K562 (cell line): ENCODE data around the gene P2RY11. TPM values are rescaled to one million over a fixed set of nuclear protein-coding genes. Genes with fewer than 3 reads are reported as not detected.

Experiments
- ATF1 ChIP-seq, 2 experiments: fragments of 450-650 bp in 1 of 2; IDR thresholded peaks; 2 replicates each; pipeline ENCODE4 v1.6.1; 2016; ENCODE audit warnings: missing compliant biosample characterization in 1 of 2, missing genetic modification characterization in 1 of 2
- C11orf30 ChIP-seq: fragments of 450-650 bp; IDR thresholded peaks from 2 replicates; pipeline ENCODE4 v1.6.1; 2016; ENCODE audit warnings: low read depth, mild to moderate bottlenecking
- ELF2 ChIP-seq: fragments of 250-450 bp; sonication (Bioruptor Pico); IDR thresholded peaks from 2 replicates; pipeline ENCODE4 v1.5.0; 2021; ENCODE audit warnings: mild to moderate bottlenecking
- EWSR1 ChIP-seq: fragments of 450-650 bp; IDR thresholded peaks from 2 replicates; pipeline ENCODE4 v1.6.1; 2018; ENCODE audit warnings: borderline replicate concordance, mild to moderate bottlenecking, low read depth, moderate library complexity; ENCODE audit not compliant: partially characterized antibody
- HMGN3 ChIP-seq: IDR thresholded peaks from 2 replicates; pipeline ENCODE4 v1.6.1; 2011; ENCODE audit warnings: borderline replicate concordance, low read depth, mild to moderate bottlenecking, mixed read lengths, low read length; ENCODE audit not compliant: insufficient read length; ENCODE audit errors: extremely low read depth
- HNRNPK ChIP-seq: fragments of 200-400 bp; formaldehyde crosslinking; IDR thresholded peaks from one replicate; pipeline ENCODE4 v1.6.1; 2018; ENCODE audit warnings: mild to moderate bottlenecking, low read depth, low read length; ENCODE audit not compliant: poor library complexity, severe bottlenecking
- KLF6 ChIP-seq: fragments of 250-450 bp; sonication (Bioruptor Pico); IDR thresholded peaks from 2 replicates; pipeline ENCODE4 v1.4.0; 2020; ENCODE audit warnings: mild to moderate bottlenecking, moderate library complexity, borderline replicate concordance
- MEF2A ChIP-seq: IDR thresholded peaks from 2 replicates; pipeline ENCODE4 v1.6.1; 2011; ENCODE audit warnings: low read depth, mild to moderate bottlenecking, low read length, moderate library complexity; ENCODE audit not compliant: control insufficient read depth
- NFIC ChIP-seq: fragments of 450-650 bp; IDR thresholded peaks from 2 replicates; pipeline ENCODE4 v1.6.1; 2017; ENCODE audit warnings: mild to moderate bottlenecking, inconsistent platforms
- RERE ChIP-seq: sonication (generic); formaldehyde crosslinking; IDR thresholded peaks from 2 replicates; pipeline ENCODE4 v1.8.0; 2023; ENCODE audit warnings: missing genetic modification reagents, mild to moderate bottlenecking, borderline replicate concordance
- SMARCC2 ChIP-seq: fragments of 450-650 bp; IDR thresholded peaks from 2 replicates; pipeline ENCODE4 v1.6.1; 2017; ENCODE audit warnings: antibody characterized with exemption, moderate library complexity, mild to moderate bottlenecking, low read depth
- STAT5A ChIP-seq: IDR thresholded peaks from 2 replicates; pipeline ENCODE4 v1.6.1; 2012; ENCODE audit warnings: low read length, inconsistent platforms, borderline replicate concordance
- TAL1 ChIP-seq: fragments of 450-650 bp; IDR thresholded peaks from 2 replicates; pipeline ENCODE4 v1.6.1; 2016; ENCODE audit warnings: mild to moderate bottlenecking
- TEAD1 ChIP-seq, 2 experiments: fragments of 450-650 bp in 1 of 2; sonication (generic) in 1 of 2; formaldehyde crosslinking; IDR thresholded peaks; 2 replicates each; pipeline versions ENCODE4 v1.4.0 to v1.8.0; 2020 to 2022; ENCODE audit warnings: mild to moderate bottlenecking in 2 of 2, missing genetic modification reagents in 1 of 2
- TEAD2 ChIP-seq: fragments of 450-650 bp; IDR thresholded peaks from 2 replicates; pipeline ENCODE4 v1.6.1; 2016; ENCODE audit warnings: missing genetic modification characterization, control low read depth, missing compliant biosample characterization
- ZBTB43 ChIP-seq: sonication (generic); formaldehyde crosslinking; IDR thresholded peaks from 2 replicates; pipeline ENCODE4 v1.8.0; 2023; ENCODE audit warnings: mild to moderate bottlenecking, missing genetic modification reagents
- ZNF263 ChIP-seq: sonication (generic); formaldehyde crosslinking; IDR thresholded peaks from 2 replicates; pipeline ENCODE4 v1.8.0; 2022; ENCODE audit warnings: mild to moderate bottlenecking, missing genetic modification reagents, borderline replicate concordance
- ZNF586 ChIP-seq: fragments of 450-650 bp; formaldehyde crosslinking; conservative IDR thresholded peaks from 2 replicates; pipeline ENCODE4 v1.4.0; 2020; ENCODE audit warnings: mild to moderate bottlenecking, moderate library complexity
- polyA plus RNA-seq, 8 experiments: library from polyadenylated mRNA; depleted of rRNA in 4 of 8; stranded (reverse) in 5 of 8; unstranded in 3 of 8; fragments of >200 nt; fragmentation: Nextera tagmentation in 2 of 8; fragmentation: Illumina TruSeq in 1 of 8; extraction: Ambion mirVana in 2 of 8; extraction: Trizol in 1 of 8; gene quantifications; 2 replicates each; pipeline versions ENCODE4 v1.2.1 to v1.2.3, GENCODE V29; 2011 to 2014; ENCODE audit warnings: inconsistent platforms in 1 of 8, missing spikeins in 1 of 8
- total RNA-seq, 7 experiments: library from RNA; depleted of rRNA in 6 of 7; stranded (reverse); fragments of >200 nt in 6 of 7; fragmentation: Illumina TruSeq in 2 of 7; extraction: Trizol in 2 of 7; gene quantifications; 2 replicates each; pipeline versions ENCODE4 v1.2.1 to v1.2.3, GENCODE V29; 2011 to 2021; ENCODE audit warnings: low replicate concordance in 1 of 7
- TF ChIP-seq, protein P1 (sequence below): IDR thresholded peaks from 2 replicates; pipeline ENCODE4 v1.6.1; 2011; ENCODE audit warnings: borderline replicate concordance, low read depth, mild to moderate bottlenecking, moderate library complexity, low read length; ENCODE audit not compliant: insufficient read depth, poor library complexity, severe bottlenecking

The P2RY11 gene
- total and polyA plus RNA-seq, 9 of the 15 experiments (the other 6 are each of a cell fraction or from before 2014, with no cell fraction given), result 0.03 to 10.1 (median 1.5) TPM

DNA sequence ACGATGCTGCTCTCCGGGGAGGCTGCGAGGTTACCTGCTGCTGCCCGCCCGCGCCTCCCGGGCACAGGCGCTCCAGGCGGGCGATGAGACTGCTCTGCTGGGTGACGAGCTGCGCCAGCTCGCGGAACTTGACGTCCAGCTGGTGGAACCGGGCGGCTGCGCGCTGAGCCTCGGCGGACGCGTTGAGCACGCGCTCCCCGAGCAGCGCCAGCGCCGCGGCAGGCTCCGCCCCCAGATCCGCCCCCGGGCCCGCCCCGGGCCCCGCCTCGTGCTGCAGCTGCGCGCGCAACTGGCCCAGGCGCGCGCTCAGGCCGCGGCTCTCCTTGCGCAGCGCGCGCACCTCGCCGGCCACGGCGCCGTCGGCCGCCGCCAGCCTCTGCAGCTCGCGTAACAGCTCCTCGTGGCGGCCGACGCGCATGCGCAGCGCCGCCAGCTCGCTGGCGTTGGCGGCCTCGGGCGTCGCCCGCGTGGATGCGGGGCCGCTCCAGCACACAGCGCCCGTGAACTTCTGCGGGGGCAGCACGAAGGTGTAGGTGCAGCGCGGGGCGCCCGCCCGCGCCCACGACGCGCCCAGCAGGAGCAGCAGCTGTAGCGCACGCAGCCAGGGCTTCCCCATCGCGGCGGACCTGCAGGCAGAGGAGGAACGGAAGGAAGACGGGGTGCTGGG is 15.4 kb upstream of the P2RY11 start (continued):
- TF ChIP-seq RERE (no peak), STAT5A (no peak), TEAD2 (no peak), HMGN3 (peak; percentile 52), NFIC (no peak), C11orf30 (no peak), ZBTB43 (CRISPR knock-in tag) (no peak), SMARCC2 (no peak), ZNF586 (CRISPR knock-in tag) (no peak), ZNF263 (peak; percentile 31; the same call in 1 of the 2 replicates), ELF2 (CRISPR knock-in tag) (no peak), TEAD1 (CRISPR knock-in tag; IDR thresholded peaks at IDR 0.05) (0 out of 4 replicates have a peak, but pooled peaks of 1 of the 2 experiments have one; percentile 20), ATF1 (CRISPR knock-in tag; IDR thresholded peaks at IDR 0.05) (no peak), ATF1 (tag; IDR thresholded peaks at IDR 0.05) (peak; percentile 46; the same call in 1 of the 2 replicates), EWSR1 (no peak), HNRNPK (no peak), KLF6 (CRISPR knock-in tag) (no peak), TAL1 (no peak), MEF2A (no peak)
- TF ChIP-seq, protein P1, sequence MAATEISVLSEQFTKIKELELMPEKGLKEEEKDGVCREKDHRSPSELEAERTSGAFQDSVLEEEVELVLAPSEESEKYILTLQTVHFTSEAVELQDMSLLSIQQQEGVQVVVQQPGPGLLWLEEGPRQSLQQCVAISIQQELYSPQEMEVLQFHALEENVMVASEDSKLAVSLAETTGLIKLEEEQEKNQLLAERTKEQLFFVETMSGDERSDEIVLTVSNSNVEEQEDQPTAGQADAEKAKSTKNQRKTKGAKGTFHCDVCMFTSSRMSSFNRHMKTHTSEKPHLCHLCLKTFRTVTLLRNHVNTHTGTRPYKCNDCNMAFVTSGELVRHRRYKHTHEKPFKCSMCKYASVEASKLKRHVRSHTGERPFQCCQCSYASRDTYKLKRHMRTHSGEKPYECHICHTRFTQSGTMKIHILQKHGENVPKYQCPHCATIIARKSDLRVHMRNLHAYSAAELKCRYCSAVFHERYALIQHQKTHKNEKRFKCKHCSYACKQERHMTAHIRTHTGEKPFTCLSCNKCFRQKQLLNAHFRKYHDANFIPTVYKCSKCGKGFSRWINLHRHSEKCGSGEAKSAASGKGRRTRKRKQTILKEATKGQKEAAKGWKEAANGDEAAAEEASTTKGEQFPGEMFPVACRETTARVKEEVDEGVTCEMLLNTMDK, result no peak
